CD14-positive monocyte (primary cell): ENCODE data around the gene OSBPL9. TPM values are rescaled to one million over a fixed set of nuclear protein-coding genes. Genes with fewer than 3 reads are reported as not detected.

Experiments
- DNase-seq, 3 donors: peaks; one replicate each; pipeline ENCODE4 v3.0.0-alpha.2; 2011 to 2022
- H2AFZ ChIP-seq: 2 replicates; pipeline ENCODE4 v1.6.0; 2012; ENCODE audit warnings: mild to moderate bottlenecking, low read depth, low read length, inconsistent platforms; ENCODE audit not compliant: insufficient read depth, poor library complexity, severe bottlenecking
- H3K27ac ChIP-seq, 2 donors: 1 replicate in 1 of 2; 2 replicates in 1 of 2; pipeline ENCODE4 v1.5.1; 2012 to 2013; ENCODE audit warnings: low read length in 2 of 2, control low read depth in 1 of 2, inconsistent platforms in 1 of 2, low read depth in 1 of 2, mild to moderate bottlenecking in 1 of 2
- H3K27me3 ChIP-seq, 2 donors: one replicate each; pipeline versions ENCODE4 v1.6.0 to v1.6.1; 2011 to 2013; ENCODE audit warnings: low read length in 2 of 2; ENCODE audit not compliant: control insufficient read depth in 2 of 2, insufficient read depth in 2 of 2
- H3K36me3 ChIP-seq, 2 donors: replicated peaks in 1 of 2; 1 replicate in 1 of 2; 2 replicates in 1 of 2; pipeline versions ENCODE4 v1.5.1 to v1.6.1; 2012 to 2013; ENCODE audit warnings: low read length in 2 of 2, control low read depth in 1 of 2, inconsistent platforms in 1 of 2, mild to moderate bottlenecking in 1 of 2; ENCODE audit not compliant: insufficient read depth in 2 of 2, control insufficient read depth in 1 of 2
- H3K4me1 ChIP-seq, 2 donors: 1 replicate in 1 of 2; 2 replicates in 1 of 2; pipeline versions ENCODE4 v1.5.1 to v1.6.1; 2012 to 2013; ENCODE audit warnings: low read length in 2 of 2, control low read depth in 1 of 2, inconsistent platforms in 1 of 2, mild to moderate bottlenecking in 1 of 2, moderate library complexity in 1 of 2; ENCODE audit not compliant: insufficient read depth in 2 of 2, control insufficient read depth in 1 of 2
- H3K4me2 ChIP-seq: replicated peaks from 2 replicates; pipeline ENCODE3; 2012; ENCODE audit warnings: low read length, moderate library complexity, mild to moderate bottlenecking; ENCODE audit not compliant: poor library complexity, severe bottlenecking; ENCODE audit errors: extremely low read depth
- H3K4me3 ChIP-seq, 3 experiments: fragments of 200-600 bp in 1 of 3; sonication (generic) in 1 of 3; replicated peaks in 1 of 3; 1 replicate in 2 of 3; 2 replicates in 1 of 3; pipeline ENCODE4 v1.5.1; 2011 to 2013; ENCODE audit warnings: low read length in 3 of 3, mild to moderate bottlenecking in 3 of 3, control low read depth in 2 of 3, low read depth in 2 of 3, inconsistent platforms in 1 of 3, moderate library complexity in 1 of 3
- H3K79me2 ChIP-seq: 2 replicates; pipeline ENCODE4 v1.6.0; 2012; ENCODE audit warnings: mild to moderate bottlenecking, control low read depth, inconsistent platforms, low read length, moderate library complexity; ENCODE audit not compliant: insufficient read depth
- H3K9ac ChIP-seq: 2 replicates; pipeline ENCODE4 v1.6.0; 2017; ENCODE audit warnings: low read length, mild to moderate bottlenecking; ENCODE audit not compliant: insufficient read depth, poor library complexity, severe bottlenecking
- H3K9me3 ChIP-seq, 2 donors: replicated peaks in 1 of 2; 1 replicate in 1 of 2; 2 replicates in 1 of 2; pipeline versions ENCODE4 v1.5.1 to v1.6.1; 2012 to 2013; ENCODE audit warnings: low read length in 2 of 2, control low read depth in 1 of 2; ENCODE audit not compliant: control insufficient read depth in 1 of 2, insufficient read depth in 1 of 2
- H4K20me1 ChIP-seq: 2 replicates; pipeline ENCODE4 v1.6.0; 2012; ENCODE audit warnings: mild to moderate bottlenecking, low read length, control low read depth, moderate library complexity; ENCODE audit not compliant: insufficient read depth
- H3K27ac Mint-ChIP-seq, 7 donors: one replicate each; pipeline ENCODE4 v1.8.0; 2020; ENCODE audit warnings: mild to moderate bottlenecking in 7 of 7, mixed read lengths in 7 of 7, moderate library complexity in 6 of 7, inconsistent platforms in 2 of 7
- H3K27me3 Mint-ChIP-seq, 3 donors: one replicate each; pipeline ENCODE4 v1.8.0; 2021 to 2022; ENCODE audit warnings: low read depth in 3 of 3, mild to moderate bottlenecking in 3 of 3, mixed read lengths in 3 of 3, moderate library complexity in 3 of 3, inconsistent platforms in 1 of 3
- H3K36me3 Mint-ChIP-seq, 2 donors: one replicate each; pipeline ENCODE4 v1.8.0; 2020; ENCODE audit warnings: mixed read lengths in 2 of 2, inconsistent platforms in 1 of 2, mild to moderate bottlenecking in 1 of 2
- H3K4me1 Mint-ChIP-seq: one replicate; pipeline ENCODE4 v1.8.0; 2020; ENCODE audit warnings: mild to moderate bottlenecking, mixed read lengths
- H3K4me3 Mint-ChIP-seq, 2 donors: one replicate each; pipeline ENCODE4 v1.8.0; 2020; ENCODE audit warnings: mild to moderate bottlenecking in 2 of 2, mixed read lengths in 2 of 2, moderate library complexity in 1 of 2
- H3K9me3 Mint-ChIP-seq, 7 donors: one replicate each; pipeline ENCODE4 v1.8.0; 2020 to 2022; ENCODE audit warnings: mixed read lengths in 7 of 7, mild to moderate bottlenecking in 6 of 7, moderate library complexity in 6 of 7, inconsistent platforms in 2 of 7
- CTCF ChIP-seq: fragments of 200-600 bp; IDR thresholded peaks from one replicate; pipeline ENCODE4 v1.8.0; 2022; ENCODE audit warnings: antibody characterized with exemption, mild to moderate bottlenecking
- WGBS: methylation state at CpG from one replicate; pipeline ENCODE4 v1.1.5; 2013; ENCODE audit warnings: missing lambda C conversion rate; ENCODE audit not compliant: insufficient coverage; 5-methylcytosine and 5-hydroxymethylcytosine counted together
- intact Hi-C, 2 donors: fragments of 100-400 bp; cut with micrococcal nuclease; formaldehyde crosslinking; loops; one replicate each; pipeline versions ENCODE4 v1.15.0 to v1.15.1; 2023
- polyA plus RNA-seq, 3 donors: library from polyadenylated mRNA; depleted of rRNA in 1 of 3; unstranded in 2 of 3; stranded (reverse) in 1 of 3; fragments of 300-500 nt in 2 of 3; fragments of >200 nt in 1 of 3; fragmentation: Illumina TruSeq in 2 of 3; gene quantifications; 1 replicate in 2 of 3; 2 replicates in 1 of 3; pipeline ENCODE4 v1.2.3, GENCODE V29; 2012 to 2021

Gene OSBPL9
- polyA plus RNA-seq, 3 donors, result 22.2 to 41.4 (median 31.3) TPM

DNA sequence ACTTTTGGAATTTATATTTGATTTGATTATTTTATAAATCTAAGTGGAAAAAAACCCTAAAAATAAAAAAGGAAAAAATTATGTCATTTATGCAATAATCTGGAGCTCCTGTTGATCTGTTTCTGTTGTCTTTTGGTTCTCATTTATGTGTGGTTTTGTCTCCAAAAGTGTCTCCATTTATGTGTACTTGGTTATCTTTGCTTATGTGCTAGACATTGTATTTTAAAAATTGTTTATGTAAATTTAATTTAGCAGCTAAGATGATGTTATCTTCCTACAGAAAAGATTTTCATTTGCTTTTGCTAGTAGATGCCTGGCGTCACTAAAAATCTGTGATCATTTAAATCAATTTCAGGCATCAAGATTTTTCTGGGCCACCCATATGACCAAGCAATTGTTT, 95.7 kb downstream of the OSBPL9 start:
- 100% methylated on average over 1 of the region's 1 CpG for WGBS
- no peaks in the 10 kb centered on the region for H3K4me1 Mint-ChIP-seq
- intact Hi-C loops, result loop anchor here in 1 of 2 donors (10.0 kb wide), 1 partner anchor 68 kb away; no protein-coding TSS in a partner anchor
- peaks cover 0 to 2% (median 0%) of the 10 kb centered on the region in 3 donors for H3K27me3 Mint-ChIP-seq
- no peak for DNase-seq
- H3K9me3 Mint-ChIP-seq, result peaks cover 0 to 3% (median 0%) of the 10 kb centered on the region in 7 donors
- H3K4me3 Mint-ChIP-seq, result no peak overlapping the region
- no peaks in the 10 kb centered on the region for H3K9me3 ChIP-seq
- no peaks in the 10 kb centered on the region for H3K27me3 ChIP-seq
- no peak for TF ChIP-seq CTCF
- H3K4me2 ChIP-seq, result no peak overlapping the region
- H3K4me1 ChIP-seq, result no peaks in the 10 kb centered on the region
- H3K9ac ChIP-seq, result no peak overlapping the region
- H2AFZ ChIP-seq, result no peak overlapping the region
- H3K27ac Mint-ChIP-seq, result no peak overlapping the region
- no peak overlapping the region for H3K27ac ChIP-seq
- peaks cover 43% of the 10 kb centered on the region for H4K20me1 ChIP-seq
- peaks cover 3 to 24% of the 10 kb centered on the region in 2 donors for H3K36me3 ChIP-seq
- no peak overlapping the region for H3K4me3 ChIP-seq
- peaks cover 9% of the 10 kb centered on the region for H3K79me2 ChIP-seq
- peaks cover 28 to 30% of the 10 kb centered on the region in 2 donors for H3K36me3 Mint-ChIP-seq

- no peak for TF ChIP-seq CTCF
Observed at GRCh38 chr1:51714374-51715019, 97.6 kb downstream of the OSBPL9 start.

More at GRCh38 chr1:51714374-51715019, 97.6 kb downstream of the OSBPL9 start:
- no peaks in the 10 kb centered on the region for H3K4me1 Mint-ChIP-seq
- peak overlapping the region in 1 of 7 donors; percentile 45 for H3K27ac Mint-ChIP-seq
- peaks cover 32 to 34% of the 10 kb centered on the region in 2 donors for H3K36me3 Mint-ChIP-seq
- Histone ChIP-seq H3K4me2 (no peak overlapping the region), H2AFZ (no peak overlapping the region), H3K27ac (no peak overlapping the region), H4K20me1 (peaks cover 37% of the 10 kb centered on the region), H3K4me3 (no peak overlapping the region), H3K79me2 (peaks cover 5% of the 10 kb centered on the region), H3K27me3 (no peaks in the 10 kb centered on the region), H3K4me1 (no peaks in the 10 kb centered on the region), H3K9ac (no peak overlapping the region), H3K9me3 (no peaks in the 10 kb centered on the region), H3K36me3 (peaks cover 3 to 23% of the 10 kb centered on the region in 2 donors)
- no peak for DNase-seq
- peaks cover 0 to 3% (median 0%) of the 10 kb centered on the region in 7 donors for H3K9me3 Mint-ChIP-seq
- intact Hi-C loops, result loop anchor here in 1 of 2 donors (10.0 kb wide), 1 partner anchor 70 kb away; no protein-coding TSS in a partner anchor
- no peaks in the 10 kb centered on the region for H3K27me3 Mint-ChIP-seq
- H3K4me3 Mint-ChIP-seq, result no peak overlapping the region
- no CpG with 5 or more reads among the region's 8 CpGs for WGBS
